ENCODE data around the gene PARP3. TPM values are rescaled to one million over a fixed set of nuclear protein-coding genes. Genes with fewer than 3 reads are reported as not detected.

The PARP3 gene
- polyA plus RNA-seq, 1 of the 3 experiments (the other 2 are of a cell fraction) = 31.1 TPM

GRCh38 chr3:51904034-51904823, 37.9 kb upstream of the PARP3 start:
- TF ChIP-seq PBX3 (IDR thresholded peaks at IDR 0.05) = no peak

GRCh38 chr3:51908026-51908425, 34.1 kb upstream of the PARP3 start:
- Histone ChIP-seq H3K9me3 (no peaks in the 10 kb centered on the region), H2AFZ (ENCODE audit: low read depth) (no peak overlapping the region), H3K4me3 (ENCODE audit: low read depth in 2 of 2, low read length in 1 of 2) (no peak overlapping the region), H3K79me2 (ENCODE audit: insufficient read depth) (no peaks in the 10 kb centered on the region), H4K20me1 (ENCODE audit: insufficient read depth) (no peaks in the 10 kb centered on the region), H3K4me1 (ENCODE audit: control insufficient read depth in 1 of 2, insufficient read depth in 2 of 2, low read depth in 1 of 2, low read length in 1 of 2) (no peaks in the 10 kb centered on the region), H3K4me2 (no peak overlapping the region), H3F3A (replicated peaks; ENCODE audit: insufficient read depth) (no peaks in the 10 kb centered on the region), H3K27ac (ENCODE audit: low read depth in 2 of 2, low read length in 1 of 2) (no peak overlapping the region), H3K36me3 (replicated peaks in 1 of 2; ENCODE audit: control insufficient read depth in 1 of 2, insufficient read depth in 2 of 2, low read length in 1 of 2) (no peaks in the 10 kb centered on the region), H3K9me2 (no peaks in the 10 kb centered on the region), H3K27me3 (ENCODE audit: insufficient read depth) (no peaks in the 10 kb centered on the region), H3K9ac (no peak overlapping the region)
- no peak for DNase-seq
- no peak for TF ChIP-seq MEF2A (IDR thresholded peaks at IDR 0.05; ENCODE audit: borderline replicate concordance, low read depth)
- TF ChIP-seq TCF12 (IDR thresholded peaks at IDR 0.05) = no peak
- no peak for TF ChIP-seq MAX (IDR thresholded peaks at IDR 0.05; ENCODE audit: low read depth)
- TF ChIP-seq IRF3 (IDR thresholded peaks at IDR 0.05; ENCODE audit: low read depth, low read length) = no peak
- TF ChIP-seq REST (IDR thresholded peaks at IDR 0.05; ENCODE audit: low read depth, low read length) = no peak
- no peak for TF ChIP-seq EZH2phosphoT487 (IDR thresholded peaks at IDR 0.05; ENCODE audit: borderline replicate concordance, low read depth)
- no peak for TF ChIP-seq GATA2 (CRISPR knock-in tag; IDR thresholded peaks at IDR 0.05)
- no peak for TF ChIP-seq SIN3A (IDR thresholded peaks at IDR 0.05; ENCODE audit: borderline replicate concordance, low read depth, low read length)
- TF ChIP-seq MXI1 (IDR thresholded peaks at IDR 0.05; ENCODE audit: low read depth, low read length) = no peak
- no peak for TF ChIP-seq PBX3 (IDR thresholded peaks at IDR 0.05)
- TF ChIP-seq TAF1 (IDR thresholded peaks at IDR 0.05; ENCODE audit: borderline replicate concordance, low read depth, low read length) = no peak
- no peak for TF ChIP-seq POLR2AphosphoS5 (IDR thresholded peaks at IDR 0.05; ENCODE audit: low read depth, low read length)
- TF ChIP-seq CHD2 (IDR thresholded peaks at IDR 0.05; ENCODE audit: low read length, partially characterized antibody) = no peak
- no peak for TF ChIP-seq RFX5 (IDR thresholded peaks at IDR 0.05; ENCODE audit: low read length)
- WGBS (ENCODE audit: low lambda C conversion rate) = 25% methylated on average over 4 of the region's 4 CpGs
- POLR2A ChIA-PET = no interaction called here
- CTCF ChIA-PET = no interaction called here

More at GRCh38 chr3:51904034-51904823, 37.9 kb upstream of the PARP3 start:
- ChIA-PET CTCF (no interaction called here), POLR2A (no interaction called here)
- Histone ChIP-seq H3K4me2 (no peak overlapping the region), H2AFZ (ENCODE audit: low read depth) (no peak overlapping the region), H3K79me2 (ENCODE audit: insufficient read depth) (no peaks in the 10 kb centered on the region), H3K4me1 (ENCODE audit: control insufficient read depth in 1 of 2, insufficient read depth in 2 of 2, low read depth in 1 of 2, low read length in 1 of 2) (no peaks in the 10 kb centered on the region), H3F3A (replicated peaks; ENCODE audit: insufficient read depth) (no peaks in the 10 kb centered on the region), H3K4me3 (ENCODE audit: low read depth in 2 of 2, low read length in 1 of 2) (no peak overlapping the region), H3K27me3 (ENCODE audit: insufficient read depth) (no peaks in the 10 kb centered on the region), H3K9me3 (no peaks in the 10 kb centered on the region), H3K27ac (ENCODE audit: low read depth in 2 of 2, low read length in 1 of 2) (no peak overlapping the region), H3K36me3 (replicated peaks in 1 of 2; ENCODE audit: control insufficient read depth in 1 of 2, insufficient read depth in 2 of 2, low read length in 1 of 2) (no peaks in the 10 kb centered on the region), H3K9me2 (no peaks in the 10 kb centered on the region), H4K20me1 (ENCODE audit: insufficient read depth) (no peaks in the 10 kb centered on the region), H3K9ac (no peak overlapping the region)
- 24% methylated on average over 2 of the region's 2 CpGs for WGBS (ENCODE audit: low lambda C conversion rate)
- DNase-seq = no peak

Data from SK-N-SH (cell line).